WTC11 (cell line): ENCODE measurements around the gene IL24.

Experiments
- AFF4 ChIP-seq: sonication (generic); formaldehyde crosslinking; IDR thresholded peaks from 2 replicates; pipeline ENCODE4 v1.8.1; 2023; ENCODE audit warnings: mild to moderate bottlenecking, missing genetic modification reagents, borderline replicate concordance
- ARID4B ChIP-seq: sonication (generic); formaldehyde crosslinking; IDR thresholded peaks from 2 replicates; pipeline ENCODE4 v1.8.0; 2023; ENCODE audit warnings: missing genetic modification reagents, mild to moderate bottlenecking, borderline replicate concordance
- ATF2 ChIP-seq: sonication (generic); formaldehyde crosslinking; IDR thresholded peaks from 2 replicates; pipeline ENCODE4 v1.8.1; 2022; ENCODE audit warnings: low read depth, missing genetic modification reagents, borderline replicate concordance
- ATF3 ChIP-seq: sonication (generic); formaldehyde crosslinking; conservative IDR thresholded peaks from 2 replicates; pipeline ENCODE4 v1.8.1; 2022; ENCODE audit warnings: mild to moderate bottlenecking, missing genetic modification reagents
- CTCF ChIP-seq: fragments of 200-600 bp; IDR thresholded peaks from 2 replicates; pipeline ENCODE4 v1.8.0; 2022; ENCODE audit warnings: antibody characterized with exemption
- E2F1 ChIP-seq: sonication (generic); formaldehyde crosslinking; IDR thresholded peaks from 2 replicates; pipeline ENCODE4 v1.8.0; 2022; ENCODE audit warnings: mild to moderate bottlenecking, missing genetic modification reagents
- GABPB1 ChIP-seq: sonication (generic); formaldehyde crosslinking; IDR thresholded peaks from 2 replicates; pipeline ENCODE4 v1.8.1; 2023; ENCODE audit warnings: mild to moderate bottlenecking, missing genetic modification reagents
- MAX ChIP-seq: sonication (generic); formaldehyde crosslinking; IDR thresholded peaks from 2 replicates; pipeline ENCODE4 v1.8.0; 2022; ENCODE audit warnings: mild to moderate bottlenecking, missing genetic modification reagents
- SMAD4 ChIP-seq: sonication (generic); formaldehyde crosslinking; IDR thresholded peaks from 2 replicates; pipeline ENCODE4 v1.8.0; 2022; ENCODE audit warnings: mild to moderate bottlenecking, missing genetic modification reagents
- TCF7 ChIP-seq: sonication (generic); formaldehyde crosslinking; IDR thresholded peaks from 2 replicates; pipeline ENCODE4 v1.8.0; 2022; ENCODE audit warnings: mild to moderate bottlenecking, low read depth, missing genetic modification reagents, moderate library complexity
- ZNF121 ChIP-seq: sonication (generic); formaldehyde crosslinking; IDR thresholded peaks from 2 replicates; pipeline ENCODE4 v1.8.0; 2023; ENCODE audit warnings: missing genetic modification reagents
- ZNF317 ChIP-seq: sonication (generic); formaldehyde crosslinking; IDR thresholded peaks from 2 replicates; pipeline ENCODE4 v1.8.1; 2023; ENCODE audit warnings: low read depth, mild to moderate bottlenecking, moderate library complexity, missing genetic modification reagents, borderline replicate concordance
- ZNF416 ChIP-seq: fragments of 250-450 bp; sonication (Bioruptor Pico); IDR thresholded peaks from 2 replicates; pipeline ENCODE4 v1.9.0; 2021; ENCODE audit warnings: mild to moderate bottlenecking, inconsistent platforms

- TF ChIP-seq CTCF (no peak), MAX (CRISPR knock-in tag) (no peak), ATF3 (CRISPR knock-in tag) (no peak), ZNF317 (no peak), ZNF416 (no peak), E2F1 (CRISPR knock-in tag) (no peak), GABPB1 (CRISPR knock-in tag) (no peak), TCF7 (CRISPR knock-in tag) (no peak), ARID4B (CRISPR knock-in tag) (no peak), ZNF121 (CRISPR knock-in tag) (no peak), SMAD4 (no peak), AFF4 (CRISPR knock-in tag) (no peak), ATF2 (CRISPR knock-in tag) (no peak)
These were observed 49.0 kb downstream of the IL24 start, which contains the start of gene PIGR for GRCh38 chr1:206946261-206946660.
